HG02852 (cell line): ENCODE results near the gene CDK5RAP1.
"Not testable (repeated sequence)": the region's sequence is repeated elsewhere in the genome, so short reads cannot be mapped to it uniquely, and the experiment has no call there.

Experiments
- ATAC-seq: cut with Tn5 transposase; IDR thresholded peaks from one replicate; pipeline ENCODE4 v1.9.1; 2021; ENCODE audit warnings: mild to moderate bottlenecking, moderate library complexity; ENCODE audit not compliant: unreplicated experiment

CDK5RAP1 gene

GRCh38 chr20:33423141-33423834 lies 22.0 kb upstream of the CDK5RAP1 start:
- ATAC-seq = no peak

- no peak for ATAC-seq
These were observed 18.0 kb upstream of the CDK5RAP1 start for GRCh38 chr20:33419140-33419974.

DNA sequence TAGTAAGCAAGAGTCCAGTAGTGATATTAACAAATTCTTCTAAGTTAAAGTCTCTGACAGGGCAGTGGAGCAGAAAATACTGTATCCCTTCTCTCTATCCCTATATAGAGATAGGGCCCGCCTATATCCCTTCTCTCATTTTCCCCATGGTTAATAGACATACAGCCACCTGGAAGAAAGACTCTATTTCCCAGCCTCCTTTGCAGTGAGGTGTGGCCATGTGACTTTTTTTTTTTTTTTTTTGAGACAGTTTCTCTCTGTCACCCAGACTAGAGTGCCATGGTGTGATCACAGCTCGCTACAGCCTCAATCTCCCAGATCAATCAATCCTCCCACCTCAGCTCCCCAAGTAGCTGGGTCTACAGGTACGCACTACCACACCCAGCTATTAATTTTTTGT lies 16.7 kb upstream of the CDK5RAP1 start:
- no peak for ATAC-seq

DNA sequence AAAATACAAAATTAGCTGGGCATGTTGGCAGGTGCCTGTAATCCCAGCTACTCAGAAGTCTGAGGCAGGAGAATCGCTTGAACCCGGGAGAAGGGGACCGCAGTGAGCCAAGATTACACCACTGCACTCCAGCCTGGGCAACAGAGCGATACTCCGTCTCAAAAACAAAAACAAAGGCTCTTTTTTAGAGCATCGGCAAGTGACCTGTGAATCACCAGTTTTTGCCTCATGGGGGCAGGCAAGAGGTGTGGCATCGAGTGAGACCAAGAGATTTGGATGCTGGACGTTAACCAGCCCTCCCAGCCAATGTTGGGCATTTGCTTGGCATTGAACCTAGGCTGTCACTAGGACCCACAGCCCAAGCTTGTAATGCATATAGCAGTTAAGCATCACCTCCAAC lies 14.6 kb upstream of the CDK5RAP1 start:
- ATAC-seq = no peak

DNA sequence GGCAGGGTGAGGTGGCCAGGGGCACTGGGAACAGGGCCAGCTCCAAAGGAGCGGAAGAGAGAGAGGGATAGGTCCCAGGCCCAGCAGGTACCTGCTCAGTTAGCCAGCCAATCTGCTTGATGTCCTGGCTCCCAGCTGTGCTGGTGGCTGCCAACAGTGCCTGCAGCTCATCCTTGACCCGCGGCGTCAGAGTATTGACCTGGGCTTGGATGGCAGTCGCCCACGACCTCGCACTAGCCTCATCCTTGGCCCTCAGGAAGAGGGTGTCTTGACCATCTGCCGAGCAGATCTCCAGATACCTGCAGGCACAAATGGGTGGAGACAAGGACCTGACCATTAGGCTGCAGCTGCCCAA lies 11.1 kb upstream of the CDK5RAP1 start:
- no peak for ATAC-seq

DNA sequence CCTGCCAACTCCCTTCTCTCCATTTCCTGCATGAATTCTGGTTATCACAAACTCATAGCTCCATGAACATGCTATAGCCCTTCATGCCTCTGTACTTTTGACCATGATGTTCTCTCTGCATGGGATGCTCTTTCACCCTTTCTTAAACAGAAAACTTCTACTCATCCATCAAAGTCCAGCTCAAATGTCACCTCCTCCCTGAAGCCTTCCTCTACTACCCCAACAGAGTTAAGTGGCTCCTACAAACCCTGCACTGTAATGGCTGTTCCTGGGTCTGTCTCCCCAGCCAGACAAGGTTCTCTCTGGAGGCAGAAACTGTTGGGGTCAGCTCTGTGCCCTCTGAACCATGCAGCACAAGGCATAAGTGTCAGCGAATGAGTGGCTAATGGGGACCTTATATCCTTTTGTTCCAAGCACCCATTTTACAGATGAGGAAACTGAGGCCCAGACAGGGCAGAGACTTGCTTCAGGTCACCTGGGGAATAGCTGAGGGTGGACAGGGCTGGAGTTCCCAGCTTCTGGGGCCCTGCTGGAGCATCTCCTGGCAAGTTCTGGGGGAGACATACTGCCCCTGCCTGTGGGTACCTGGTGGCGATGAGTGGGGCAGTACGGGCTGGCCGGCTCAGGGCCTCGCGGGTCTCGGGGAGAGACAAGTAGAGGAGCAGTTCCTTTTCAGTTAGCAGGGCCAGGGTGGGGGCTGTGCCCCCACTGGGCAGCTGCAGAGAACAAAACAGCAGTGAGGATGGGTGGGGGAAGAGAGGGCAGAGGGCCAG lies 10.6 kb upstream of the CDK5RAP1 start:
- no peak for ATAC-seq

GRCh38 chr20:33411242-33411641 lies 9.9 kb upstream of the CDK5RAP1 start:
- no peak for ATAC-seq

DNA sequence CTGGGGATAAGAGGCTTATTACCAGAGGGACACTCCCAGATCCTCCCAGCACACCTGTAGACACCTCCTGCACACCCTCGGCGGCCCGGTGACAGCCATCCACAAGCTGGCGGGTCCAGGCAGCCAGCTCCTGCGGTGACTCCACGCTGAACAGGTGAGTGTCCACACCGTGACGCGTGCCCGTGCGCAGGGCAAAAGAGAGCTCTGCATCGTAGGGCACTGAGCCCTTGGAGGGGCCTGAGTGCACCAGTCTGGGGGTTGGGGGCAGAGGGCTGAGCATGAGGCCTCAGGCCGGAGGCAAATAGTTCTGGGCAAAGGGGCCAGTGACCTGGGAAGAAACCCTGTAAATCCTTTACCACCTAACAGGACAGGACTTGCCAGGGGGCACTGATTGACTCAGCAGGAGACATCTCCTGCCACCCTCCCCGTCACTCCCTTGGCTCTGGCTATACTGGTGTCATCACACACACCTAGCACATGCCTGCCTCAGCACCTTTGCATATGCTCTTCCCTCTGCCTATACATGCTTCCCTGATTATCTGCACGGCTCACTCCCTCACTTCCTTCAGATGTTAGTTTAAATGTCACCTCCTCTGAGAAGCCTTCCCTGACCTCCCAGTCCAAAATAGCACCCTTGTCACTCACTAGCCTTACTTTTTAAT lies 8.9 kb upstream of the CDK5RAP1 start:
- no peak for ATAC-seq

- no peak for ATAC-seq
These were observed 7.7 kb upstream of the CDK5RAP1 start for GRCh38 chr20:33408716-33409654.

- ATAC-seq = no peak
These were observed 7.0 kb upstream of the CDK5RAP1 start for GRCh38 chr20:33408313-33408712.

- ATAC-seq = no peak
These were observed 6.5 kb upstream of the CDK5RAP1 start for GRCh38 chr20:33407796-33408195.

DNA sequence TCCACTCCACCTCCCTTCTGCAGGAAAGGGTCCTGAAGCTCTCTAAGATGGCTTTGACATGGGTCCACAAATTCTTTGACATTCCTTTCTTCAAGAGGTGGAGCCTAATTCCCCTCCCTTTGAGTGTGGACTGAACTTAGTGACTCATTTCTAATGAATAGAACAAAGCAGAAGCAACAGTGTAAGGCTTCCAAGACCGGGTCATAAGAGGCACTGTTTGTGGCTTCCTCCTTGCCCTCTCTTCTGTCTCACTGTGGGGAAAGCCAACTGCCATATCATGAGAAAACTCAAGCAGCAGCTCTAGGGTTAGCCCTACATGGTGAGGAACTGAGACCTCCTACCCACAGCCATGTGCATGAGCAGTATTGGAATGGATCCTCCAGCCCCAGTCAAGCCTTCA lies 5.9 kb upstream of the CDK5RAP1 start:
- no peak for ATAC-seq

DNA sequence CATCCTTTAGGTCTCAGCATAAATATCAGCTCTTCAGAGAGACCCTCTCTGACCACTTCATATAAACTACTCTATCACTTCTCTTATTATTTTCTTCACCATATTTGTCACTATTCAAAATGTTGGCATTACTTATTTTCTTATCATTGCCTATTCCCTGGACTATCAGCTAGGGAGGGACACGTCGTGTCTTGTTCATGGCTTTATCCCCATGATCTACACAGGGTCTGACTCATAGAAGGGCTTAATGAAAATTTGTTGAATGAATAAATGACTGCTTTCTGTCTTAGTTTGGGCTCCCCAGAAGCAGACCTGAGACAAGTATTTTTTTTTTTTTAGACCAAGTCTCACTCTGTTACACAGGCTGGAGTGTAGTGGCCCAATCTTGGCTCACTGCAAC lies 3.0 kb upstream of the CDK5RAP1 start:
- ATAC-seq = no peak

DNA sequence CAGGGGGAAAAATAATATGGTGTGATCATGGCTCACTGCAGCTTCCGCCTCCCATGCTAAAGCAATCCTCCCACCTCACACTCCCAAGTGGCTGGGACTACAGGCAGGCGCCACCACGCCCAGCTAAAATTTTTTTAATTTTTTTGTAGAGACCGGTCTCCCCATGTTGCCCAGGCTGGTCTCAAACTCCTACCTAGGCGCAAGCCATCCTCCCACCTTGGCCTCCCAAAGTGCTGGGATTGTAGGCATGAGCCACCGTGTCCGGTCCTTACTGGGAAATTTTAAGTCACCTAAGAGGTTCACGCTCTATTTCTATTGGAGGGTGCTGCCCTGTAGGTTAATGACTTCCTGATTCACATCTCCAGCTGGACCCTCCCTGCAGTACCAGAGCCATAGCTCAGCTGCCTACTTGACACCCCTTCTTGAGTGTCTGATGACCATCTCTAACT lies 626 bp upstream of the CDK5RAP1 start:
- no peak for ATAC-seq

DNA sequence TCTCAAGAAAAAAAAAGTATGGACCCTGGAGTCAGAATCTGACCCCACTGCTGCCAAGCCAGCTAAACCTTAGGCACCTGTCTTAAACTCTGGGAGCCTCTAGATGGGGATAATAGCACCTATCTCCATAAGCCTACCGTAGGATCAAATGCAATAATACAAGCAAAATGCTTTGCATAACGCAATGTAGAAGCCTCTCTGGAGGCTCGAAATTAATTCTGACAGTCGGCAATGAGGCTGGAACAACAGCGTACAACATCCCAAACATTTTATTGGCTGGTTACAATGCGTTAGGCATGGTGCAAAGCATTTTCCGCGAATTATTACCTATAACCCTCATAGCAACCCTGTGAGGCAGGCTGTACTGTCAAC lies 521 bp downstream of the CDK5RAP1 start:
- no peak for ATAC-seq

DNA sequence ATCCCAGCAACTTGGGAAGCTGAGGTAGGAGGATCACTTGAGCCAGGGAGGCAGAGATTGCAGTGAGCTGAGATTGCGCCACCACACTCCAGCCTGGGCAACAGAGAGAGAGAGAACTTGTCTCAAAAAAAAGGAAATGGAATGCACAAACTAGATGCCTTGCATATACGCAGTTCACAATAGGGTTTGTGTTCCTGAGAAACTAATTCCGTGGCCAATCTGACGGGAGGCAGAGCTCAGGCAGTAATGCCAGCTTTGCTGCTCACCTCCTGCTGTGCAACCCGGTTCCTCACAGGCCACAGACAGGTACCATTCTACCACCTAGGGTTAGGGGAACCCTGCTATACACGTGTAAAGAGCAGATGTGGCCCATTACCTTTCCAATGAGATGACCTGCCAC lies 1.4 kb downstream of the CDK5RAP1 start:
- no peak for ATAC-seq

- ATAC-seq = no peak
These were observed 6.6 kb downstream of the CDK5RAP1 start for GRCh38 chr20:33394718-33395117.

DNA sequence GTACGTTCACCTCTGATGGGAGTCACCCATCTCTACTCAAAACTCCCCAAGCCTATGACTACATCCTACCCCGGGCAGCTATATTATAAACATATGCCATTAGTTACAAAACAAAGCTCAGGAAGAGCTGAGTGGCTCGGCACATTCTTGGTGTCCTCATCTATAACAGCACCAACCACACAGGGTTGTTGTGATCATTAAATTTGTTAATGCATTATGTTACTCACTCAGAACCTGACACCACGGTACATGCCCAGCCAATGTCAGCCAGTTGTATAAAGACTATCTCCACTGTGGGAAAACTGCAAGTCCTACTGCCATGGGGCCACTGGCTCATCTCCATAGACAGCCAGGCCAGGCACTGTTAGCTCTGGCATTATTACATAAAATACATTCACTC lies 7.7 kb downstream of the CDK5RAP1 start:
- no peak for ATAC-seq

GRCh38 chr20:33391722-33392415 lies 9.4 kb downstream of the CDK5RAP1 start:
- ATAC-seq = no peak

DNA sequence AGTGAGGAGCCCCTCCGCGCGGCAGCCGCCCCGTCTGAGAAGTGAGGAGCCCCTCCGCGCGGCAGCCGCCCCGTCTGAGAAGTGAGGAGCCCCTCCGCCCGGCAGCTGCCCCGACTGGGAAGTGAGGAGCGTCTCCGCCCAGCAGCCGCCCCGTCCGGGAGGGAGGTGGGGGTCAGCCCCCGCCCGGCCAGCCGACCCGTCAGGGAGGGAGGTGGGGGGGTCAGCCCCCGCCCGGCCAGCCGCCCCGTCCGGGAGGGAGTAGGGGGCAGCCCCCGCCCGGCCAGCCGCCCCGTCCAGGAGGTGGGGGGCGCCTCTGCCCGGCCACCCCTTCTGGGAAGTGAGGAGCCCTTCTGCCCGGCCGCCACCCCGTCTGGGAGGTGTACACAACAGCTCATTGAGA lies 12.0 kb downstream of the CDK5RAP1 start:
- ATAC-seq = not testable (repeated sequence)
